Hypothalamus (tissue), 51 donors: ENCODE measurements around the gene EFNA3.

Source experiments
- DNase-seq, 51 donors: peaks; one replicate each; lab custom pipeline; 2025; lab: John Stamatoyannopoulos, UW

Gene EFNA3

GRCh38 chr1:155044812-155045657 is 33.6 kb upstream of the EFNA3 start:
- DNase-seq = peak in 44 of 51 donors; percentile 3 to 80 (median 53)

GRCh38 chr1:155048449-155049334 is 29.9 kb upstream of the EFNA3 start:
- no peak for DNase-seq

GRCh38 chr1:155049651-155050559 is 28.7 kb upstream of the EFNA3 start:
- no peak for DNase-seq

- peak in 49 of 51 donors; percentile 30 to 89 (median 72) for DNase-seq
These were observed 27.9 kb upstream of the EFNA3 start, which contains the start of gene ADAM15 for GRCh38 chr1:155050560-155051341. Gene ADAM15 (plus strand): TSS chr1:155051316. CDS start chr1:155051387, 71 bp downstream.

GRCh38 chr1:155051342-155051776 is 27.3 kb upstream of the EFNA3 start:
- DNase-seq = peak in 2 of 51 donors; percentile 22 to 52

GRCh38 chr1:155051777-155052398 is 26.7 kb upstream of the EFNA3 start:
- peak in 38 of 51 donors; percentile 11 to 72 (median 43) for DNase-seq

GRCh38 chr1:155052439-155053395 is 25.9 kb upstream of the EFNA3 start:
- peak in 4 of 51 donors; percentile 7 to 38 (median 10) for DNase-seq

GRCh38 chr1:155053531-155054105 is 25.0 kb upstream of the EFNA3 start:
- DNase-seq = no peak

- no peak for DNase-seq
These were observed 21.5 kb upstream of the EFNA3 start for GRCh38 chr1:155057104-155057503.

- DNase-seq = no peak
These were observed 20.8 kb upstream of the EFNA3 start for GRCh38 chr1:155057788-155058211.

- no peak for DNase-seq
These were observed 17.9 kb upstream of the EFNA3 start for GRCh38 chr1:155060736-155061135.

GRCh38 chr1:155061381-155062150 is 17.1 kb upstream of the EFNA3 start:
- peak in 48 of 51 donors; percentile 16 to 87 (median 62) for DNase-seq

GRCh38 chr1:155062151-155062686 is 16.4 kb upstream of the EFNA3 start:
- DNase-seq = peak in 1 of 51 donors; percentile 38

- peak in 12 of 51 donors; percentile 5 to 47 (median 21) for DNase-seq
These were observed 15.8 kb upstream of the EFNA3 start for GRCh38 chr1:155062702-155063411.

GRCh38 chr1:155063550-155064110 is 15.0 kb upstream of the EFNA3 start, which contains the start of gene EFNA4:
Gene EFNA4 (plus strand): TSS chr1:155063740. CDS start chr1:155063824, 84 bp downstream.
- peak in 39 of 51 donors; percentile 11 to 69 (median 47) for DNase-seq
